ENCODE data around the gene TEX14.

TEX14 gene

GRCh38 chr17:58510075-58510474, 181.8 kb downstream of the TEX14 start:
- Histone ChIP-seq H3K27ac (replicated peaks) (no peak overlapping the region), H3K4me3 (replicated peaks; ENCODE audit: insufficient read depth, low read length) (no peak overlapping the region), H3K27me3 (ENCODE audit: insufficient read depth, poor library complexity, severe bottlenecking) (no peaks in the 10 kb centered on the region)
- DNase-seq (ENCODE audit: low read depth in 1 of 2, low spot score in 1 of 2), result no peak
- TF ChIP-seq GABPA (IDR thresholded peaks at IDR 0.05; ENCODE audit: low read depth), result no peak
- no peak for TF ChIP-seq REST (IDR thresholded peaks at IDR 0.05; ENCODE audit: insufficient replicate concordance, low read depth)
- no peak for TF ChIP-seq CTCF (IDR thresholded peaks at IDR 0.05; ENCODE audit: insufficient read depth, low read length)
- no peak for TF ChIP-seq SPI1 (IDR thresholded peaks at IDR 0.05; ENCODE audit: borderline replicate concordance, low read depth)
- TF ChIP-seq POLR2AphosphoS5 (IDR thresholded peaks at IDR 0.05; ENCODE audit: low read depth), result no peak

- Histone ChIP-seq H3K27ac (replicated peaks) (peak overlapping the region; percentile 57; the same call in 1 of the 2 replicates), H3K27me3 (ENCODE audit: insufficient read depth, poor library complexity, severe bottlenecking) (no peaks in the 10 kb centered on the region), H3K4me3 (replicated peaks; ENCODE audit: insufficient read depth, low read length) (no peak overlapping the region)
- DNase-seq (ENCODE audit: low read depth in 1 of 2, low spot score in 1 of 2), result no peak
- no peak for TF ChIP-seq SPI1 (IDR thresholded peaks at IDR 0.05; ENCODE audit: borderline replicate concordance, low read depth)
- TF ChIP-seq GABPA (IDR thresholded peaks at IDR 0.05; ENCODE audit: low read depth), result no peak
- no peak for TF ChIP-seq POLR2AphosphoS5 (IDR thresholded peaks at IDR 0.05; ENCODE audit: low read depth)
- TF ChIP-seq REST (IDR thresholded peaks at IDR 0.05; ENCODE audit: insufficient replicate concordance, low read depth), result no peak
- no peak for TF ChIP-seq CTCF (IDR thresholded peaks at IDR 0.05; ENCODE audit: insufficient read depth, low read length)
Measured at GRCh38 chr17:58508341-58509067, 183.3 kb downstream of the TEX14 start.

GRCh38 chr17:58507123-58507634, 184.7 kb downstream of the TEX14 start:
- peak overlapping the region; percentile 57 for H3K27ac ChIP-seq (replicated peaks)
- DNase-seq (ENCODE audit: low read depth in 1 of 2, low spot score in 1 of 2), result peak; percentile 62 to 90
- H3K27me3 ChIP-seq (ENCODE audit: insufficient read depth, poor library complexity, severe bottlenecking), result no peaks in the 10 kb centered on the region
- TF ChIP-seq REST (IDR thresholded peaks at IDR 0.05; ENCODE audit: insufficient replicate concordance, low read depth) (no peak), SPI1 (IDR thresholded peaks at IDR 0.05; ENCODE audit: borderline replicate concordance, low read depth) (no peak), POLR2AphosphoS5 (IDR thresholded peaks at IDR 0.05; ENCODE audit: low read depth) (peak; percentile 48)
- H3K4me3 ChIP-seq (replicated peaks; ENCODE audit: insufficient read depth, low read length), result no peak overlapping the region
